ENCODE data around the gene CALM3. TPM values are rescaled to one million over a fixed set of nuclear protein-coding genes. Genes with fewer than 3 reads are reported as not detected.

The CALM3 gene
- total and polyA plus RNA-seq, 4 donors, result 197 to 240 (median 224) TPM

DNA sequence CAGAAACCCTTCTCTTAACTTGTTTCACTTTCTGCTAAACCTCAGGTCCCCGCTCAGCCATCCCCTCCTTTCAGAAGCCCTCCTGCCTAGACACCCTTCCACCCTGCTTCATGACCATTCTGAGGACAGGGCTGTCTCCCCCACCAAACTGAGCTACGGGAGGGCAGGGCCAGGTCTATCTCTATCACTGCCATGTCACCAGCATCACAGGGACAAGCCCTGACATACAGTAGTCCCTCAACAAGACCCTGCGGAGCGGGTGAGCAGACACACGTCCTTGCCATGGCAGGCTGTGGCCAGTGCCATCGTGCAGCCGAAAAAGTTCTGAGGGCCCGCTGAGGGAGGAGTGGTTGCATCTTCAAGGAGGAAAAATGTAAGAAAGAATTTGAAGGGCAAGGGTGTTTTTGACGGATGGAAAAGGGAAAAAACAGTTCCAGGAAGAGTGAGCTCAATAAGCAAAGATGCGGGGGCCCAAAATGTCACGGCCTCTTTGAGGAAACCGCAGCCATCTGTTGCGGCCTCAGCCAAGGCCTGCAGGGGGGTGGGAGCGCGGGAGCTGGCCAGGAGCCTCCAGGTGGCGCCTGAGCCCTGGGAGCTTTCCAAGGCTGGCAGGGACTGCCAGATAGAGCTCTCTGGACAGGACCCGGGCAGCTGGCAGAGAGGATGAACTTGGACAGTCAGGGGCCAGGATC lies 15.6 kb downstream of the CALM3 start:
- peaks cover 0 to 2% of the 10 kb centered on the region in 2 donors for H3K4me1 ChIP-seq (ENCODE audit: control insufficient read depth in 1 of 2, insufficient read depth in 2 of 2, low read length in 2 of 2)
- intact Hi-C loops (cut with DNase I), result no loop called here

DNA sequence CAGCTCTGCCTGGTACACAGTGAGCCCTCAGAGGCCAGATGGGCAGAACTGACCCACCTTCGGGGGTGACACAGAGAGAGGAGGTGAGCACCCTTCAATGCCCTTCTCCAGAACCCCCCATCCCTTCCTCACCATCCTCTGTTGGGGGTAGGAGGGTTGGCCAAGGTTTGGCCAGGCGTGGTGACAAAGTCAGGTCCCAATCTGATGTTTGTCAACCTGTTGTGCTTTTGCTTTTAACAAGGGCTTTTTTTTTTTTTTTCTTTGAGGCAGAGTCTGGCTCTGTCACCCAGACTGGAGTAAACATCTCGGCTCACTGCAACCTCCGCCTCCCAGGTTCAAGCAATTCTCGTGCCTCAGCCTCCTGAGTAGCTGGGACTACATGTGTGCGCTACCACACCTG lies 16.5 kb downstream of the CALM3 start:
- Histone ChIP-seq H3K27me3 (ENCODE audit: control insufficient read depth in 1 of 2, insufficient read depth in 2 of 2, low read length in 1 of 2) (no peaks in the 10 kb centered on the region), H3K36me3 (ENCODE audit: control insufficient read depth in 1 of 2, insufficient read depth in 2 of 2, low read length in 1 of 2) (no peaks in the 10 kb centered on the region), H3K27ac (ENCODE audit: low read depth in 1 of 2, low read length in 2 of 2) (no peak overlapping the region), H3K4me1 (ENCODE audit: control insufficient read depth in 1 of 2, insufficient read depth in 2 of 2, low read length in 2 of 2) (peaks cover 0 to 2% of the 10 kb centered on the region in 2 donors), H3K4me3 (ENCODE audit: low read length in 2 of 2) (no peak overlapping the region), H3K9me3 (ENCODE audit: control insufficient read depth, low read length) (no peaks in the 10 kb centered on the region)
- WGBS, 2 donors, result 70 to 77% methylated on average over 6 of the region's 6 CpGs
- ATAC-seq (ENCODE audit: low FRiP score) (no peak), DNase-seq (peak in 1 of 2 donors; percentile 45)
- intact Hi-C loops (cut with DNase I), result no loop called here

More for the DNA sequence above, 15.6 kb downstream of the CALM3 start:
- no peak overlapping the region for H3K27ac ChIP-seq (ENCODE audit: low read depth in 1 of 2, low read length in 2 of 2)
- 14 to 15% methylated on average over 17 of the region's 17 CpGs for WGBS, 2 donors
- no peaks in the 10 kb centered on the region for H3K9me3 ChIP-seq (ENCODE audit: control insufficient read depth, low read length)
- no peak overlapping the region for H3K4me3 ChIP-seq (ENCODE audit: low read length in 2 of 2)
- no peaks in the 10 kb centered on the region for H3K36me3 ChIP-seq (ENCODE audit: control insufficient read depth in 1 of 2, insufficient read depth in 2 of 2, low read length in 1 of 2)
- ATAC-seq (ENCODE audit: low FRiP score) (no peak), DNase-seq (peak; percentile 65 to 84)
- no peaks in the 10 kb centered on the region for H3K27me3 ChIP-seq (ENCODE audit: control insufficient read depth in 1 of 2, insufficient read depth in 2 of 2, low read length in 1 of 2)

DNA sequence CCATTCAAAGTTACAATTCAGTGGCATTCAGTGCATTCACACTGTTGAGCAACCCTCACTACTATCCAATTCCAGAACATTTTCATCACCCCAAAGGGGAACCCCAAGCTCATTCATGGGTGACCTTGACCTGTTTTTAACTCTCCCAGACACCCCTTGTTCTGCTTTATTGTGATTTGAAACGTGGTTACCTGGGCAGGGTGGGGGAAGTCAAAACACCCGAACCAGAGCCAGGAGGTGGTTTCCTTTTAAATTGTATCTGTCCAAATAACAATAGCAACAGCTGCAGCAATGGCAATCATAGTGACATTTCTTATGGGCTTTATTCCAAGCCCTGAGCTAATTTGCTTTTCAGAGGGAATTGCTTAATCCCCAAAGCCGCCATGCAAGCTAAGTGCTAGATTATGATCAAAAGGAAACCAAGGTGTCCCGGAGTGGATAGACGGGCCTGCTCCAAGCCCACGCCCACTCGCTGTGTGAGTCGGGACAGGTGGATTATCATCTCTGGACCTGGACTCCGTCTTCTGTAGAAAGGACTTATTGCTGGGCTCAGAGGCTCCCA lies 17.6 kb downstream of the CALM3 start:
- intact Hi-C loops (cut with DNase I), result no loop called here
- WGBS, 2 donors, result 19 to 22% methylated on average over 9 of the region's 9 CpGs
- H3K4me1 ChIP-seq (ENCODE audit: control insufficient read depth in 1 of 2, insufficient read depth in 2 of 2, low read length in 2 of 2), result peaks cover 0 to 2% of the 10 kb centered on the region in 2 donors
- ATAC-seq (ENCODE audit: low FRiP score) (no peak), DNase-seq (no peak)
- H3K27me3 ChIP-seq (ENCODE audit: control insufficient read depth in 1 of 2, insufficient read depth in 2 of 2, low read length in 1 of 2), result no peaks in the 10 kb centered on the region
- no peak overlapping the region for H3K4me3 ChIP-seq (ENCODE audit: low read length in 2 of 2)
- H3K9me3 ChIP-seq (ENCODE audit: control insufficient read depth, low read length), result no peaks in the 10 kb centered on the region
- H3K36me3 ChIP-seq (ENCODE audit: control insufficient read depth in 1 of 2, insufficient read depth in 2 of 2, low read length in 1 of 2), result no peaks in the 10 kb centered on the region
- H3K27ac ChIP-seq (ENCODE audit: low read depth in 1 of 2, low read length in 2 of 2), result no peak overlapping the region

DNA sequence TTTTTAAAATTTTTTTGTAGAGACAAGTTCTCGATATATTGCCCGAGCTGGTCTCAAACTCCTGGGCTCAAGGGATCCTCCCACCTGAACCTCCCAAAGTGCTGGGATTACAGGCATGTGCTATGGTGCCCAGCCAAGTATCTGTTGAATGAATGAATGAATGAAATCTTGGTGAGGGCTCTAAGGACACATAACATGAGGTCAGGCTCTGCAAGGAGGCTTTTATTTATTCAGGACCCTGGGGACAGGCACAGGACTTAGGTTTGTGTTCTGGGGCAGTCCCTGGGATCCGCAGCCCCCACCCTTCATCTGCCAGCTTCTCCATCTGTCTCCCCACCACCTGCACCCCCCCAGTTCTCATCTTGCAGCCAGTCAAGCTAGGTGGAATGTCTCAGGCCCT lies 19.1 kb downstream of the CALM3 start:
- no peaks in the 10 kb centered on the region for H3K27me3 ChIP-seq (ENCODE audit: control insufficient read depth in 1 of 2, insufficient read depth in 2 of 2, low read length in 1 of 2)
- H3K9me3 ChIP-seq (ENCODE audit: control insufficient read depth, low read length), result no peaks in the 10 kb centered on the region
- peaks cover 0 to 2% of the 10 kb centered on the region in 2 donors for H3K4me1 ChIP-seq (ENCODE audit: control insufficient read depth in 1 of 2, insufficient read depth in 2 of 2, low read length in 2 of 2)
- H3K4me3 ChIP-seq (ENCODE audit: low read length in 2 of 2), result no peak overlapping the region
- intact Hi-C loops (cut with DNase I), result no loop called here
- 52 to 55% methylated on average over 3 of the region's 3 CpGs for WGBS, 2 donors
- DNase-seq, result no peak
- no peak for ATAC-seq (ENCODE audit: low FRiP score)
- peak overlapping the region; percentile 4 to 6 for H3K27ac ChIP-seq (ENCODE audit: low read depth in 1 of 2, low read length in 2 of 2)
- no peaks in the 10 kb centered on the region for H3K36me3 ChIP-seq (ENCODE audit: control insufficient read depth in 1 of 2, insufficient read depth in 2 of 2, low read length in 1 of 2)

DNA sequence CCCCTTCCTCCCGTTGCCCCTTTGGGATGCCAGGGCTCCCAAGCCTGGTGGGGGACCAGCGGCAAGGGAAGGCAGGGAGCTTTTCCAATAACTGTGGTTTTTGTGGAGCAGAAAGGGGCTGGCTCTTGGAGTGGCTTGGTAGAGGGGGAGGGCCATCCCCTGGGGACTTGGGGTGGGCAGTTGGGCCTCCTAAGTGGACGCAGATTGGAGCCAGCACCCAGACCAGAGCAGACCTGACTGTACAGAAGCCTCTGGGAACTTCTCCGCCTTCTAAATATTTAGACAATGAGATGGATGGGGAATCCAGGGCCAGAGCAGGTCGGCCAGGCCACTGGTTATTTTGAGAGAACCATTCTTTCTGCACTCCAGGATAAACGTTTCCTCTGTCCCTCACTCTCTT lies 19.6 kb downstream of the CALM3 start:
- intact Hi-C loops (cut with DNase I), result no loop called here
- H3K4me3 ChIP-seq (ENCODE audit: low read length in 2 of 2), result peak overlapping the region in 1 of 2 donors; percentile 39
- H3K27me3 ChIP-seq (ENCODE audit: control insufficient read depth in 1 of 2, insufficient read depth in 2 of 2, low read length in 1 of 2), result no peaks in the 10 kb centered on the region
- peak; percentile 57 for ATAC-seq (ENCODE audit: low FRiP score)
- peak overlapping the region; percentile 6 to 78 for H3K27ac ChIP-seq (ENCODE audit: low read depth in 1 of 2, low read length in 2 of 2)
- H3K36me3 ChIP-seq (ENCODE audit: control insufficient read depth in 1 of 2, insufficient read depth in 2 of 2, low read length in 1 of 2), result no peaks in the 10 kb centered on the region
- peak; percentile 86 to 91 for DNase-seq
- peaks cover 0 to 2% of the 10 kb centered on the region in 2 donors for H3K4me1 ChIP-seq (ENCODE audit: control insufficient read depth in 1 of 2, insufficient read depth in 2 of 2, low read length in 2 of 2)
- 8 to 11% methylated on average over 6 of the region's 6 CpGs for WGBS, 2 donors
- H3K9me3 ChIP-seq (ENCODE audit: control insufficient read depth, low read length), result no peaks in the 10 kb centered on the region

DNA sequence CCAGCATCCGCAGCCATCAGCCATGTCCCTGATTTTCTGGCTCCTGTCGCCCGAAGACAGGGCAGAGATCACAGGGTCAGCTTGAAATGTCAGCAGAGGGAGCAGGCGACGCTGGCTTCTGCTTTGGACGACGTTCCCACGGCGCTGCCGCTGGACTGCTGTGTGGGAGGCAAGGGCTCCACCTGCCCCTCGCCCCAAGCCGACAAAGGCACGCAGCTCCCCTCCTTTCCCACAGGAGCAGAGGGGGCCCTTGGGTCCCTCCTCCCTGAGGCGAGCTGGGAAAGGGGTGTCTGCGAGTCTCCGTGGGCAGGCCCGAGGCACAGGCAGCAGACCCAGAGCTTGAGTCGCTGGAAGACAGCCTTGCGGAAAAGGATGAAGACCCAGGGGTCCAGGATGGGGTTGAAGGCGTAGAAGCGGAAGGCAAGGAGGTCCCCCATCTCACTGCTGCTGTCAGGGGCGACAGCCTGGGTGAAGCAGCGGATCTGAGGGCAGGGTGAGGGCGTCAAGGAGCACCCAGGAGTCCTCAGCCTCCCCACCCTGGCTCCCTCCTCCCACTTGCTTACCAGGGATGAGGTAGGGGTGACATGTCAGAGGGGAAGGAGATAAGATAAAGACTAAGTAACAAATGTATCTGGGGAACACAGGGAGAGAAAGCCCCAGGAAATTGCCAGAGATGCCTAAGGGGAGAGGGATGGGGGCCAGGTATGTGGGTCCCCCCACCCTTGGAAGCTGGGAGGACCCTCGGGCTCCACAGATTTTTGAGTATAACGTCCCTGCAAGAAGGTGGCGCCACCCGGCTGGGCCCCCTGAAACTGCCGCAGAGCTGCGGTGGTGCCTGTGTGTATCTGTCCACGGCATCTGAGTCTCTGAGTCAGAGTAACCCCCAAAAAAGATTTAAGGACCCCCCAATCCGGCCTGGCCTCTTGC lies 20.3 kb downstream of the CALM3 start:
- DNase-seq (peak in 1 of 2 donors; percentile 47), ATAC-seq (ENCODE audit: low FRiP score) (no peak)
- intact Hi-C loops (cut with DNase I), result no loop called here
- no peaks in the 10 kb centered on the region for H3K9me3 ChIP-seq (ENCODE audit: control insufficient read depth, low read length)
- H3K27ac ChIP-seq (ENCODE audit: low read depth in 1 of 2, low read length in 2 of 2), result peak overlapping the region; percentile 78 to 84
- WGBS, 2 donors, result 11 to 14% methylated on average over 31 to 32 of the region's 32 CpGs
- H3K27me3 ChIP-seq (ENCODE audit: control insufficient read depth in 1 of 2, insufficient read depth in 2 of 2, low read length in 1 of 2), result no peaks in the 10 kb centered on the region
- peak overlapping the region; percentile 3 to 39 for H3K4me3 ChIP-seq (ENCODE audit: low read length in 2 of 2)
- no peaks in the 10 kb centered on the region for H3K36me3 ChIP-seq (ENCODE audit: control insufficient read depth in 1 of 2, insufficient read depth in 2 of 2, low read length in 1 of 2)
- H3K4me1 ChIP-seq (ENCODE audit: control insufficient read depth in 1 of 2, insufficient read depth in 2 of 2, low read length in 2 of 2), result peaks cover 0 to 2% of the 10 kb centered on the region in 2 donors

DNA sequence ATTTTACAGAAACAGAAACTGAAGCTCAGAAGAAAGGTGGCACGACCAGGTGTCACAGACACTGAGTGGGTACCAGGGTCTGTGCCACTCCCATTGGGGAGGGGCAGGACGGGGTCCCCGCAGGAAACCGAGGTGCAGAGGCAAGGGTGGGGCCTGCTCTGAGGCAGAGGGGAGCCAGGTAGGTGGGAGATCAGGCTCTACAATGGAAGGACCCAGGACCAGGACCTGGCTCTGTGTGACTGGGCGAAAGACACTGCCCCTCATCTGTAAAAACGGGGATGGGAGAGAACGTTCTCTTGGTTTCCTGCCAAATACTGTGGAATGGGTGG lies 21.0 kb downstream of the CALM3 start:
- DNase-seq (peak in 1 of 2 donors; percentile 31), ATAC-seq (ENCODE audit: low FRiP score) (no peak)
- WGBS, 2 donors, result 10 to 21% methylated on average over 7 of the region's 7 CpGs
- H3K4me3 ChIP-seq (ENCODE audit: low read length in 2 of 2), result peak overlapping the region; percentile 3 to 39
- H3K27me3 ChIP-seq (ENCODE audit: control insufficient read depth in 1 of 2, insufficient read depth in 2 of 2, low read length in 1 of 2), result no peaks in the 10 kb centered on the region
- peaks cover 0 to 2% of the 10 kb centered on the region in 2 donors for H3K4me1 ChIP-seq (ENCODE audit: control insufficient read depth in 1 of 2, insufficient read depth in 2 of 2, low read length in 2 of 2)
- H3K27ac ChIP-seq (ENCODE audit: low read depth in 1 of 2, low read length in 2 of 2), result peak overlapping the region; percentile 78 to 84
- H3K36me3 ChIP-seq (ENCODE audit: control insufficient read depth in 1 of 2, insufficient read depth in 2 of 2, low read length in 1 of 2), result no peaks in the 10 kb centered on the region
- intact Hi-C loops (cut with DNase I), result no loop called here
- no peaks in the 10 kb centered on the region for H3K9me3 ChIP-seq (ENCODE audit: control insufficient read depth, low read length)

DNA sequence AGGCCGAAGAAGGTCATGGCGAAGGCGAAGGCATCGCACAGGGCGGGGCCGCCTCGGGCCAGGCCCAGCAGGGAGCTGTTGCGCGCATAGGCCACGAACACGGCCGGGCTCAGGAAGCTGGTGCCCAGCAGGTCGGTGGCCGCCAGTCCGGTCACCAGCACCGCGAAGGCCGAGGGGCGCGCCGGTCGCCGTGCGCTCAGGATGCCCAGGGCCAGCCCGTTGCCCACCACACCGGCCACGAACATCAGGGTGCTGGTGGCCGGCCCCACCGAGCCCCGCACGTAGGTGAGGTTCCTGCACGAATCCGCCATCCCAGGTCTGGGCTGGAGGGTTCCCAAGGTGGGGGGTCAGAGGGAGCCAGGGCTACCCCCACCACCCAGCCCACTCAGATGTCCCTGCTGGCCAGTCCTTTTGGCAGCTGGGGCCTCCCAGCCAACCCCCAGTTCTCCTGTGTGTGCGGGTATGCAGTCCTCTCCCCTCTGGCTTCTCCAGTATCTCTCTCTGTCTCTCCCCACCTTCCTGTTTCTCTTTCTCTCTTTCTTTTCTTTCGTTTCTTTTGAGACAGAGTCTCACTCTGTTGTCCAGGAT lies 22.9 kb downstream of the CALM3 start:
- intact Hi-C loops (cut with DNase I), result no loop called here
- 71 to 86% methylated on average over 31 to 35 of the region's 35 CpGs for WGBS, 2 donors

More for the DNA sequence above, 22.9 kb downstream of the CALM3 start:
- Histone ChIP-seq H3K27me3 (ENCODE audit: control insufficient read depth in 1 of 2, insufficient read depth in 2 of 2, low read length in 1 of 2) (no peaks in the 10 kb centered on the region), H3K27ac (ENCODE audit: low read depth in 1 of 2, low read length in 2 of 2) (peak overlapping the region; percentile 58 to 62), H3K36me3 (ENCODE audit: control insufficient read depth in 1 of 2, insufficient read depth in 2 of 2, low read length in 1 of 2) (no peaks in the 10 kb centered on the region), H3K9me3 (ENCODE audit: control insufficient read depth, low read length) (no peaks in the 10 kb centered on the region), H3K4me3 (ENCODE audit: low read length in 2 of 2) (peak overlapping the region; percentile 4 to 37), H3K4me1 (ENCODE audit: control insufficient read depth in 1 of 2, insufficient read depth in 2 of 2, low read length in 2 of 2) (no peaks in the 10 kb centered on the region)
- DNase-seq (no peak), ATAC-seq (ENCODE audit: low FRiP score) (no peak)
